ENCODE data around the gene PDCD2. TPM values are rescaled to one million over a fixed set of nuclear protein-coding genes. Genes with fewer than 3 reads are reported as not detected.

PDCD2 gene
- total and polyA plus RNA-seq, 9 of the 15 experiments (the other 6 are each of a cell fraction or from before 2014, with no cell fraction given), result 67.3 to 430 (median 318) TPM

GRCh38 chr6:170529839-170530469 is 54.5 kb downstream of the PDCD2 start (continued):
- no peak for TF ChIP-seq ZC3H4 (CRISPR knock-in tag; IDR thresholded peaks at IDR 0.05; ENCODE audit: borderline replicate concordance)
- TF ChIP-seq HIVEP1 (CRISPR knock-in tag; IDR thresholded peaks at IDR 0.05), result no peak
- TF ChIP-seq CUX1 (CRISPR knock-in tag; IDR thresholded peaks at IDR 0.05), result no peak
- no peak for TF ChIP-seq GABPA (tag; conservative IDR thresholded peaks at IDR 0.05; ENCODE audit: low read depth)
- TF ChIP-seq ZNF280B (CRISPR knock-in tag; IDR thresholded peaks at IDR 0.05), result no peak
- TF ChIP-seq ZNF707 (CRISPR knock-in tag; conservative IDR thresholded peaks at IDR 0.05), result no peak
- TF ChIP-seq ATF7 (IDR thresholded peaks at IDR 0.05), result 0 out of 2 replicates have a peak, but pooled peaks have one; percentile 14
- no peak for TF ChIP-seq HMGXB4 (CRISPR knock-in tag; IDR thresholded peaks at IDR 0.05)
- TF ChIP-seq SIN3B (IDR thresholded peaks at IDR 0.05; ENCODE audit: low read depth), result no peak
- 0 out of 2 replicates have a peak, but pooled peaks have one; percentile 33 for TF ChIP-seq SP1 (CRISPR knock-in tag; IDR thresholded peaks at IDR 0.05)
- no peak for TF ChIP-seq MTA3 (IDR thresholded peaks at IDR 0.05; ENCODE audit: borderline replicate concordance)
- TF ChIP-seq MNT (conservative IDR thresholded peaks at IDR 0.05), result no peak
- no peak for TF ChIP-seq ELF2 (CRISPR knock-in tag; IDR thresholded peaks at IDR 0.05)
- no peak for TF ChIP-seq CREB5 (CRISPR knock-in tag; IDR thresholded peaks at IDR 0.05)
- no peak for TF ChIP-seq RBFOX2 (IDR thresholded peaks at IDR 0.05; ENCODE audit: low read depth, low read length)
- TF ChIP-seq EWSR1 (IDR thresholded peaks at IDR 0.05; ENCODE audit: borderline replicate concordance, low read depth, partially characterized antibody), result no peak

All from K562 (cell line).